DOHH2 (cell line): Measurements from ENCODE around the gene ABLIM2.

ENCODE experiments used
- H3F3A ChIP-seq: fragments of 200-600 bp; sonication (generic), shearing (Covaris generic); 2 replicates; pipeline ENCODE4 v1.6.0; 2016; ENCODE audit warnings: antibody characterized with exemption, mild to moderate bottlenecking; ENCODE audit not compliant: control insufficient read depth, insufficient read depth
- H3K27ac ChIP-seq: fragments of 200-600 bp; sonication (generic); 2 replicates; pipeline ENCODE4 v1.5.1; 2014; ENCODE audit warnings: low read depth, mild to moderate bottlenecking, low read length, moderate library complexity
- H3K27me3 ChIP-seq: fragments of 200-600 bp; sonication (generic); 2 replicates; pipeline ENCODE4 v1.6.1; 2014; ENCODE audit warnings: mild to moderate bottlenecking, low read length, mixed read lengths; ENCODE audit not compliant: control insufficient read depth
- H3K36me3 ChIP-seq: fragments of 200-600 bp; sonication (generic); 2 replicates; pipeline ENCODE4 v1.6.1; 2014; ENCODE audit warnings: mild to moderate bottlenecking, low read length, moderate library complexity, mixed read lengths; ENCODE audit not compliant: control insufficient read depth
- H3K4me1 ChIP-seq: fragments of 200-600 bp; sonication (generic); 2 replicates; pipeline ENCODE4 v1.6.1; 2014; ENCODE audit warnings: mild to moderate bottlenecking, low read length, mixed read lengths; ENCODE audit not compliant: control insufficient read depth
- H3K4me2 ChIP-seq: fragments of 200-600 bp; sonication (generic); 2 replicates; pipeline ENCODE4 v1.6.0; 2014; ENCODE audit warnings: mild to moderate bottlenecking, low read length, moderate library complexity
- H3K4me3 ChIP-seq: fragments of 200-600 bp; sonication (generic); 2 replicates; pipeline ENCODE4 v1.5.1; 2014; ENCODE audit warnings: mild to moderate bottlenecking, low read length, mixed read lengths
- H3K79me2 ChIP-seq: fragments of 200-600 bp; sonication (generic); 2 replicates; pipeline ENCODE4 v1.6.1; 2014; ENCODE audit warnings: mild to moderate bottlenecking, low read length, mixed read lengths; ENCODE audit not compliant: control insufficient read depth
- H3K9me2 ChIP-seq: fragments of 200-600 bp; sonication (generic); replicated peaks from 2 replicates; pipeline ENCODE4 v1.6.1; 2014; ENCODE audit warnings: mild to moderate bottlenecking, low read length, mixed read lengths; ENCODE audit not compliant: control insufficient read depth
- H3K9me3 ChIP-seq: fragments of 200-600 bp; sonication (generic); 2 replicates; pipeline ENCODE4 v1.6.1; 2014; ENCODE audit warnings: antibody characterized with exemption, low read length, mixed read lengths; ENCODE audit not compliant: control insufficient read depth, insufficient read depth
- H4K20me1 ChIP-seq: fragments of 200-600 bp; sonication (generic); 2 replicates; pipeline ENCODE4 v1.6.0; 2014; ENCODE audit warnings: low read depth, mild to moderate bottlenecking, antibody characterized with exemption, low read length, moderate library complexity; ENCODE audit not compliant: control insufficient read depth, insufficient read depth
- CTCF ChIP-seq: fragments of 200-600 bp; sonication (generic); IDR thresholded peaks from one replicate; pipeline ENCODE4 v1.5.1; 2014; ENCODE audit warnings: antibody characterized with exemption, mild to moderate bottlenecking, low read depth, low read length; ENCODE audit not compliant: poor library complexity, severe bottlenecking
- EZH2phosphoT487 ChIP-seq: fragments of 200-600 bp; sonication (generic); IDR thresholded peaks from 2 replicates; pipeline ENCODE4 v1.6.1; 2017; ENCODE audit warnings: borderline replicate concordance, mild to moderate bottlenecking, antibody characterized with exemption, low read length, moderate library complexity, mixed read lengths

Gene ABLIM2

GRCh38 chr4:8198206-8198905, 39.7 kb upstream of the ABLIM2 start:
- peaks cover 84% of the 10 kb centered on the region for H3K4me1 ChIP-seq
- H3K9me3 ChIP-seq: no peaks in the 10 kb centered on the region
- no peaks in the 10 kb centered on the region for H4K20me1 ChIP-seq
- H3K9me2 ChIP-seq: no peaks in the 10 kb centered on the region
- peak overlapping the region; percentile 88 for H3K4me2 ChIP-seq
- peak overlapping the region; percentile 81 for H3K4me3 ChIP-seq
- H3K79me2 ChIP-seq: peaks cover 29% of the 10 kb centered on the region
- peaks cover 15% of the 10 kb centered on the region for H3F3A ChIP-seq
- H3K27ac ChIP-seq: peak overlapping the region; percentile 94
- peaks cover 15% of the 10 kb centered on the region for H3K36me3 ChIP-seq
- TF ChIP-seq CTCF (no peak), EZH2phosphoT487 (no peak)
- H3K27me3 ChIP-seq: no peaks in the 10 kb centered on the region

GRCh38 chr4:8197521-8197920, 38.9 kb upstream of the ABLIM2 start:
- TF ChIP-seq CTCF: no peak
- no peak for TF ChIP-seq EZH2phosphoT487
- peaks cover 84% of the 10 kb centered on the region for H3K4me1 ChIP-seq
- H3K9me2 ChIP-seq: no peaks in the 10 kb centered on the region
- peaks cover 10% of the 10 kb centered on the region for H3K36me3 ChIP-seq
- peaks cover 21% of the 10 kb centered on the region for H3K79me2 ChIP-seq
- no peaks in the 10 kb centered on the region for H4K20me1 ChIP-seq
- no peaks in the 10 kb centered on the region for H3K9me3 ChIP-seq
- no peak overlapping the region for H3K4me2 ChIP-seq
- no peaks in the 10 kb centered on the region for H3K27me3 ChIP-seq
- H3K4me3 ChIP-seq: no peak overlapping the region
- peaks cover 15% of the 10 kb centered on the region for H3F3A ChIP-seq
- no peak overlapping the region for H3K27ac ChIP-seq

DNA sequence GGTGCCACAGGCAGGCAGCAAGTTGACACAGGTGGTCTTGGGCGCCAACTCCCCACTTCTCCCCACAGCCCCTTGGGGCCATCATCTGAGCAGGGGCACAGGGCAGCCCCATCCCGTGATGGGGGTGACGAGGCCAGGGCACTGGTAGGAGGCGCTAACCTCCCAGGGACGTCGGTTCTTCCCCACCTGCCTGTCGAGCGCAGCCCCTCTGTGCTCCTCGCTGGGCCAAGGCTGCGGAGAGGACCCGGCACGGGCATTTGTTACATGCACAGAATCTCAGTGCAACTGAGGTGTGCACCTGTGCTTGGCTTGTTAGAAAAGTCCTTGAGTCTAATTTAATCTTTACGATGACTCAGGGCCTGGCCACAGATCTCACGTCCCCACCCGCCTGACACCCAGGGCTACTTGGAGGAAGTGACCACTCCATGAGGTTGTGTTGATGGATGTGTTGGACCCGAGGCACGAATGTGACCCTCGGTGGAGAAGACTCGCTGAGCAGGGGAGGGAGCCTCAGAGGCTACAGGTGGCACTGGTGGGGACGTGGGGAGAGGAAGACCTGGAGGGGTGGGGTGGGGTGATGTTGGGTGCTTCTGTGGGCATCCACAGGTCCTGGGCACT, 37.3 kb upstream of the ABLIM2 start:
- H3K79me2 ChIP-seq: peaks cover 10% of the 10 kb centered on the region
- no peaks in the 10 kb centered on the region for H4K20me1 ChIP-seq
- TF ChIP-seq CTCF (no peak), EZH2phosphoT487 (no peak)
- no peak overlapping the region for H3K4me3 ChIP-seq
- H3K27ac ChIP-seq: no peak overlapping the region
- H3F3A ChIP-seq: peaks cover 13% of the 10 kb centered on the region
- H3K4me1 ChIP-seq: peaks cover 78% of the 10 kb centered on the region
- H3K27me3 ChIP-seq: no peaks in the 10 kb centered on the region
- no peaks in the 10 kb centered on the region for H3K9me3 ChIP-seq
- H3K9me2 ChIP-seq: no peaks in the 10 kb centered on the region
- H3K4me2 ChIP-seq: no peak overlapping the region
- peaks cover 4% of the 10 kb centered on the region for H3K36me3 ChIP-seq
